Common myeloid progenitor, CD34-positive (primary cell): ENCODE measurements around the gene SWI5.
A peak's percentile ranks its signal among the peaks of the same experiment; 100 is the strongest.

Source experiments
- CTCF ChIA-PET: fragments of 350-600 bp; sonication (Branson Sonifier 250); formaldehyde crosslinking; loops from one replicate; lab custom pipeline; 2021; ENCODE audit warnings: antibody characterized with exemption; lab: Charles Lee
- POLR2A ChIA-PET: fragments of 350-600 bp; sonication (Branson Sonifier 250); formaldehyde crosslinking; loops from one replicate; lab custom pipeline; 2021; ENCODE audit warnings: antibody characterized with exemption; lab: Charles Lee
- DNase-seq, 3 donors: peaks; one replicate each; pipeline versions ENCODE4 v3.0.0 to v3.0.0-alpha.2; 2013
- H3K27ac ChIP-seq, 2 experiments: 1 replicate in 1 of 2; 2 replicates in 1 of 2; pipeline ENCODE4 v1.7.0; 2013; ENCODE audit warnings: inconsistent platforms in 2 of 2, low read length in 2 of 2, mild to moderate bottlenecking in 2 of 2, low read depth in 1 of 2, moderate library complexity in 1 of 2; ENCODE audit not compliant: severe bottlenecking in 2 of 2, insufficient read depth in 1 of 2, poor library complexity in 1 of 2
- H3K27me3 ChIP-seq, 5 experiments: replicated peaks in 2 of 5; 1 replicate in 3 of 5; 2 replicates in 2 of 5; pipeline versions ENCODE4 v1.6.1 to v1.7.0; 2013; ENCODE audit warnings: low read length in 4 of 5, mild to moderate bottlenecking in 2 of 5, moderate library complexity in 2 of 5, inconsistent platforms in 1 of 5; ENCODE audit not compliant: insufficient read depth in 5 of 5, control insufficient read depth in 4 of 5
- H3K36me3 ChIP-seq, 4 experiments: 1 replicate in 2 of 4; 2 replicates in 2 of 4; pipeline versions ENCODE4 v1.6.1 to v1.7.0; 2013; ENCODE audit warnings: low read length in 3 of 4, control low read depth in 1 of 4, mild to moderate bottlenecking in 1 of 4; ENCODE audit not compliant: control insufficient read depth in 4 of 4, insufficient read depth in 4 of 4
- H3K4me1 ChIP-seq, 4 experiments: 1 replicate in 3 of 4; 2 replicates in 1 of 4; pipeline versions ENCODE4 v1.6.1 to v1.7.1; 2013; ENCODE audit warnings: low read length in 3 of 4, mild to moderate bottlenecking in 3 of 4, control low read depth in 1 of 4, inconsistent platforms in 1 of 4, moderate library complexity in 1 of 4; ENCODE audit not compliant: control insufficient read depth in 4 of 4, insufficient read depth in 4 of 4; ENCODE audit errors: control extremely low read depth in 1 of 4
- H3K4me3 ChIP-seq, 7 experiments: 1 replicate in 4 of 7; 2 replicates in 3 of 7; pipeline versions ENCODE4 v1.5.1 to v1.7.0; 2013; ENCODE audit warnings: mild to moderate bottlenecking in 7 of 7, low read length in 6 of 7, moderate library complexity in 6 of 7, inconsistent platforms in 2 of 7, low read depth in 2 of 7, control low read depth in 1 of 7; ENCODE audit not compliant: insufficient read depth in 4 of 7, control insufficient read depth in 1 of 7; ENCODE audit errors: extremely low read depth in 1 of 7
- H3K9me3 ChIP-seq, 5 experiments: 1 replicate in 4 of 5; 2 replicates in 1 of 5; pipeline versions ENCODE4 v1.6.1 to v1.7.1; 2013; ENCODE audit warnings: low read length in 4 of 5, mild to moderate bottlenecking in 2 of 5, inconsistent platforms in 1 of 5, low read depth in 1 of 5, moderate library complexity in 1 of 5; ENCODE audit not compliant: control insufficient read depth in 4 of 5, insufficient read depth in 2 of 5; ENCODE audit errors: control extremely low read depth in 1 of 5
- WGBS: methylation state at CpG from one replicate; pipeline ENCODE4 v1.1.5; 2013; ENCODE audit not compliant: insufficient coverage; 5-methylcytosine and 5-hydroxymethylcytosine counted together

Gene SWI5

DNA sequence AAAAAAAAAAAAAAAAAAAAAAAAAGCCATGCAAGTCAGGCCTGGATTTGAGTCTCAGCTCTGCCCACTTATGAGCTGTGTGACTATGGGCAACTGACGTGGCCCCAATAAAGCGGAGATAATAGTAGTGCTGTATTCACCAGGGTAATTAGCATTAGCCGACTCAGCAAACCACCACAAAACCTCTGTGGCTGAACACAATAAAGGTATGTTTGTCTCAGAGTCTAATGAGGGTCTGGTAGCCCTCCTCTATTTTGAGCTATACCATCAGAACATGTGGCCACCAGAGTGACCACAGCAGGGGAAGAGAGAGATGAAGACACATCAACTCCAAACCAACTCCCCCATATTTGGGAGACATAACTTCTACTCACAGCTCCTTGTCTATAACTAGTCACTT, 15.9 kb downstream of the SWI5 start:
- peaks cover 3 to 14% (median 5%) of the 10 kb centered on the region in 4 experiments for H3K36me3 ChIP-seq
- peaks cover 0 to 6% (median 0%) of the 10 kb centered on the region in 4 experiments for H3K4me1 ChIP-seq
- H3K4me3 ChIP-seq: no peak overlapping the region
- WGBS: 94% methylated on average over 2 of the region's 3 CpGs
- H3K9me3 ChIP-seq: no peaks in the 10 kb centered on the region
- ChIA-PET CTCF (no interaction called here), POLR2A (no interaction called here)
- no peaks in the 10 kb centered on the region for H3K27me3 ChIP-seq
- H3K27ac ChIP-seq: no peak overlapping the region
- DNase-seq: no peak

DNA sequence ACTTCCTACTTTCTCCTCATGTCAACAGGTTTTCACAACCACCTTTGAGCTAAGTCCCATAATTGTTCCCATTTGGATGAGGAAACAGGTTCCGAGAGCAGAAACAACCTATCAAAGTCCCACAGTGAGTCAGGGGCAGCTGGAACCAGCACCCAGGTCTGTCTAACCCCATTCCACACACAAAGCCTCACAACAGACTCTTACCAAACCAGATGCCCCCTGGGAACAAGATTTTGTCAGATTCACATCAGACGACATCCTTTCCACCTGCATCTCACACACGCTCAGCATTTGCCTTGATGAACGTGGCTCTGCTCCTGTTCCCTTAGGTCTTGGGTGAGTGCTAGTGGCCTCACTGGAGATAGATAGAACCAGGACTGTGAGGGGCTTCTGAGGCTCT, 17.0 kb downstream of the SWI5 start:
- DNase-seq: no peak
- no peaks in the 10 kb centered on the region for H3K9me3 ChIP-seq
- POLR2A ChIA-PET: interaction anchor here (0.6 kb wide), 1 partner anchor 58 kb away, joined by 6 read pairs; no protein-coding TSS in a partner anchor
- H3K27ac ChIP-seq: no peak overlapping the region
- CTCF ChIA-PET: interaction anchor here (0.6 to 0.7 kb wide), 2 partner anchors 126 to 209 kb away, joined by 3 read pairs; no protein-coding TSS in a partner anchor
- H3K4me1 ChIP-seq: peaks cover 0 to 6% (median 0%) of the 10 kb centered on the region in 4 experiments
- 91% methylated on average over 3 of the region's 4 CpGs for WGBS
- no peaks in the 10 kb centered on the region for H3K27me3 ChIP-seq
- no peak overlapping the region for H3K4me3 ChIP-seq
- H3K36me3 ChIP-seq: peaks cover 3 to 10% (median 4%) of the 10 kb centered on the region in 4 experiments

- Histone ChIP-seq H3K27ac (no peak overlapping the region), H3K9me3 (no peaks in the 10 kb centered on the region), H3K36me3 (no peaks in the 10 kb centered on the region), H3K27me3 (no peaks in the 10 kb centered on the region), H3K4me3 (no peak overlapping the region), H3K4me1 (peaks cover 0 to 6% (median 0%) of the 10 kb centered on the region in 4 experiments)
- whole genome bisulfite sequencing: 92% methylated on average over 2 of the region's 4 CpGs
- POLR2A ChIA-PET: no interaction called here
- DNase-seq: no peak
- CTCF ChIA-PET: interaction anchor here (0.7 kb wide), 1 partner anchor 44 kb away, joined by 3 read pairs; no protein-coding TSS in a partner anchor
These were observed 18.1 kb downstream of the SWI5 start for GRCh38 chr9:128294142-128294541.

DNA sequence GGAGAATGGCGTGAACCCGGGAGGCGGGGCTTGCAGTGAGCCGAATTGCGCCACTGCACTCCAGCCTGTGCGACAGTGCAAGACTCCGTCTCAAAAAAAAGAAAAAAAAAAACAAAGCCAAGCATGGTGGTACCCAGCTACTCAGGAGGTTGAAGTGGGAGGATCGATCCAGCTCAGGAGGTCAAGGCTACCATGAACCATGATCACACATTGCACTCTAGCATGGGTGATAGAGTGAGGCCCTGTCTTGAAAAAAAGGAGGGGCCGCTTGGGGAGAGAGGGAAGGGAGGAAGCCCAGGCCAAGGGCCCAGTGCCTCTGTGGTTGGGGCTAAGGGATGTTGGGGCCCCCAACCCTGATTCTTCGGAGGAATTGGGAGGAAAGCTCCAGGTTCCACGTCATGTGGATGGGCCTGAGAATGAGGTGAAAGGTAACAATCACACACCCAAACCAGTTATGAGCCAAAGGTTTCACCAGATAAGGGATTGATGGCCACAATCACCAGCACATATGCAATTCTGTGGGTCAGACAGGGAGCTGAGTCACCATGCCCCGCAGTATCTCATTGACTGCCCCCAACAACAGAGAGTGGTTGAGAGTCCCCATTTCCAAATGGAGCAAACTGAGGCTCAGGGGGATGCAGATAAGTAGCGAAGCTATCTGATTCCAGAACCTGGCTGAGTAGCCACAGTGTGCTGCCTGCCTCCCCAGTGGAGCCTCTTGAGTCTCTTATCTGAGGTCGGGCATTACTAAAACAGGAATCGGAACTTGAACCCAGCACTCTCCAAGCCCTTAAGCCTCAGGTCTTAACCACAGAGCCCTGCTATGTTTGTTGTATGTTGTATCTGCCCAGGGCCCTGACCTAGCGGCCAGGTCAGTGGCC, 20.5 kb downstream of the SWI5 start:
- DNase-seq: peak in 1 of 3 donors; percentile 22
- H3K27me3 ChIP-seq: no peaks in the 10 kb centered on the region
- no peaks in the 10 kb centered on the region for H3K9me3 ChIP-seq
- 94% methylated on average over 14 of the region's 16 CpGs for WGBS
- CTCF ChIA-PET: interaction anchor here (0.8 to 1.9 kb wide), 8 partner anchors 8 to 125 kb away, joined by 3 to 7 read pairs (median 4); partner anchors contain the start of gene CERCAM
- H3K4me1 ChIP-seq: peaks cover 0 to 6% (median 0%) of the 10 kb centered on the region in 4 experiments
- no peak overlapping the region for H3K27ac ChIP-seq
- POLR2A ChIA-PET: no interaction called here
- H3K4me3 ChIP-seq: no peak overlapping the region
- no peaks in the 10 kb centered on the region for H3K36me3 ChIP-seq

- 100% methylated on average over 2 of the region's 2 CpGs for WGBS
- H3K4me1 ChIP-seq: peaks cover 0 to 6% (median 0%) of the 10 kb centered on the region in 4 experiments
- ChIA-PET POLR2A (no interaction called here), CTCF (interaction anchor here (0.8 to 1.7 kb wide), 4 partner anchors 11 to 124 kb away, joined by 3 to 5 read pairs (median 4); partner anchors contain the start of gene CERCAM)
- no peaks in the 10 kb centered on the region for H3K9me3 ChIP-seq
- no peak overlapping the region for H3K27ac ChIP-seq
- H3K27me3 ChIP-seq: no peaks in the 10 kb centered on the region
- H3K4me3 ChIP-seq: no peak overlapping the region
- no peaks in the 10 kb centered on the region for H3K36me3 ChIP-seq
- DNase-seq: no peak
These were observed 21.2 kb downstream of the SWI5 start for GRCh38 chr9:128297221-128297773.

DNA sequence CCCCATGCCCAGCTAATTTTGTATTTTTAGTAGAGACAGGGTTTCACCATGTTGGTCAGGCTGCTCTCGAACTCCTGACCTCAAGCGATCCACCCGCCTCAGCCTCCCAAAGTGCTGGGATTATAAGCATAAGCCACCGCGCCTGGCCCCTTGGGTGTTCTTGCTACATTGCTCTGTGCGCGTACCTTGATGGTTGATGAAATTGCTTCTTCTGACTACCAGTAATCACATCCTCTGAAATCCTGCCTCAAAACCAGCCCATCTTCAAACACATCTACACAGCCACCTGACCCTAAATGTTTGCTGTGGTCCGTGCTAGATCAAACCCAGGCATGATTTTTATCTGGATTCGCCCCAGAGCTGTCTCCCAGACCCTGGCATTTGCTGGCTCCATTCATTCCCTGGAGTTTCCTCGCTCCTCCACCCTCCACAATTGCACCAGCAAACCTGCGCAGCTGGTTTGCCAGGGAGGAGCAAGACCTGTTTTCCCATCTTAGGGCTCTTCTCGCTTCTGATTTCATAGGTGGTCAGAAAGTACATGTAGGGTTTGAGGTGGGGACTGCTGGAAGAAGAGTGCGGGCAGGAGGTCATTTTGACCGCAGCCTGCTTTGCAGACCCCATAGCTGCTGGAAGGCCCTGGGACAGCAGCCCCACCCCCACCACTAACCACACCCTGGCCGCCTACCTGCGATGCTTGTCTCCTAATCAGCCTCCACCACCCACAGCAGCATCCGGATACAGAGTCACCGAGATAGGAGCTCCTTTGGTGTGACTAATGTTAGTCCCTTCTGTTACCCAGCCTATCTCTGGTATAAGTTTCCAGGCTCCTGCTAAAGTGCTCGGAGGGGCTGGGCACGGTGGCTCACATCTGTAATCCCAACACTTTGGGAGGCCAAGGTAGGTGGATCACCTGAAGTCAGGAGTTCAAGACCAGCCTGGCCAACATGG, 22.7 kb downstream of the SWI5 start:
- Histone ChIP-seq H3K27ac (no peak overlapping the region), H3K27me3 (no peaks in the 10 kb centered on the region), H3K9me3 (no peaks in the 10 kb centered on the region), H3K4me3 (no peak overlapping the region), H3K36me3 (no peaks in the 10 kb centered on the region), H3K4me1 (peaks cover 0 to 6% (median 0%) of the 10 kb centered on the region in 4 experiments)
- CTCF ChIA-PET: interaction anchor here (0.9 to 1.9 kb wide), 5 partner anchors 12 to 140 kb away, joined by 3 to 5 read pairs (median 4); no protein-coding TSS in a partner anchor
- POLR2A ChIA-PET: no interaction called here
- WGBS: 96% methylated on average over 11 of the region's 20 CpGs
- DNase-seq: no peak
